ENCODE data around the gene ZDHHC14.

The ZDHHC14 gene

GRCh38 chr6:157658301-157658700 lies 277.3 kb downstream of the ZDHHC14 start:
- Histone ChIP-seq H3K23ac (ENCODE audit: low read depth, low read length, poor library complexity) (no peak overlapping the region), H3K4me2 (ENCODE audit: insufficient read depth, low read length, poor library complexity, severe bottlenecking) (no peak overlapping the region), H4K91ac (ENCODE audit: low read depth, low read length, poor library complexity) (no peak overlapping the region), H2BK15ac (ENCODE audit: low read length) (no peak overlapping the region), H3K36me3 (replicated peaks in 1 of 2; ENCODE audit: control insufficient read depth in 2 of 2, insufficient read depth in 2 of 2, low read length in 2 of 2) (peaks cover 0 to 4% of the 10 kb centered on the region in 2 donors), H2BK12ac (ENCODE audit: low read length) (no peak overlapping the region), H3K27ac (replicated peaks; ENCODE audit: low read length) (no peak overlapping the region), H2AFZ (ENCODE audit: low read length) (no peak overlapping the region), H3K4ac (ENCODE audit: low read length) (no peak overlapping the region), H2BK120ac (ENCODE audit: low read depth, low read length) (no peak overlapping the region), H3K4me1 (ENCODE audit: control insufficient read depth in 2 of 2, insufficient read depth in 1 of 2, low read depth in 1 of 2, low read length in 2 of 2) (peaks cover 0 to 2% of the 10 kb centered on the region in 2 donors), H3K4me3 (ENCODE audit: low read length in 2 of 2) (no peak overlapping the region), H3K9me3 (replicated peaks in 1 of 2; ENCODE audit: control insufficient read depth in 2 of 2, insufficient read depth in 1 of 2, low read depth in 1 of 2, low read length in 2 of 2) (no peaks in the 10 kb centered on the region), H2BK5ac (ENCODE audit: low read length) (no peak overlapping the region), H3K27me3 (ENCODE audit: control insufficient read depth in 3 of 3, insufficient read depth in 3 of 3, low read depth in 1 of 3, low read length in 3 of 3) (no peaks in the 10 kb centered on the region), H3K14ac (ENCODE audit: low read length) (no peak overlapping the region), H3K79me1 (ENCODE audit: low read depth, low read length) (no peaks in the 10 kb centered on the region), H3K9ac (ENCODE audit: low read depth, low read length, poor library complexity) (no peak overlapping the region), H4K8ac (ENCODE audit: low read depth, low read length) (no peak overlapping the region), H3K18ac (ENCODE audit: low read length) (no peak overlapping the region), H2AK5ac (ENCODE audit: low read depth, low read length) (no peak overlapping the region)
- no peak for DNase-seq (ENCODE audit: low spot score)
- no CpG with 5 or more reads among the region's 4 CpGs for WGBS, 2 donors (ENCODE audit: extremely low coverage in 2 of 2, insufficient read length in 2 of 2, insufficient replicate concordance in 1 of 2)

GRCh38 chr6:157659536-157660271 lies 278.7 kb downstream of the ZDHHC14 start:
- Histone ChIP-seq H3K36me3 (replicated peaks in 1 of 2; ENCODE audit: control insufficient read depth in 2 of 2, insufficient read depth in 2 of 2, low read length in 2 of 2) (peaks cover 0 to 3% of the 10 kb centered on the region in 2 donors), H3K9me3 (replicated peaks in 1 of 2; ENCODE audit: control insufficient read depth in 2 of 2, insufficient read depth in 1 of 2, low read depth in 1 of 2, low read length in 2 of 2) (no peaks in the 10 kb centered on the region), H3K4me2 (ENCODE audit: insufficient read depth, low read length, poor library complexity, severe bottlenecking) (no peak overlapping the region), H2BK12ac (ENCODE audit: low read length) (no peak overlapping the region), H2AFZ (ENCODE audit: low read length) (peak overlapping the region; percentile 4), H3K18ac (ENCODE audit: low read length) (no peak overlapping the region), H3K27me3 (ENCODE audit: control insufficient read depth in 3 of 3, insufficient read depth in 3 of 3, low read depth in 1 of 3, low read length in 3 of 3) (no peaks in the 10 kb centered on the region), H3K27ac (replicated peaks; ENCODE audit: low read length) (no peak overlapping the region), H4K8ac (ENCODE audit: low read depth, low read length) (no peak overlapping the region), H3K9ac (ENCODE audit: low read depth, low read length, poor library complexity) (no peak overlapping the region), H2BK120ac (ENCODE audit: low read depth, low read length) (no peak overlapping the region), H3K4ac (ENCODE audit: low read length) (no peak overlapping the region), H3K79me1 (ENCODE audit: low read depth, low read length) (no peaks in the 10 kb centered on the region), H3K14ac (ENCODE audit: low read length) (no peak overlapping the region), H2BK15ac (ENCODE audit: low read length) (no peak overlapping the region), H3K4me3 (ENCODE audit: low read length in 2 of 2) (no peak overlapping the region), H2AK5ac (ENCODE audit: low read depth, low read length) (no peak overlapping the region), H2BK5ac (ENCODE audit: low read length) (no peak overlapping the region), H4K91ac (ENCODE audit: low read depth, low read length, poor library complexity) (no peak overlapping the region), H3K4me1 (ENCODE audit: control insufficient read depth in 2 of 2, insufficient read depth in 1 of 2, low read depth in 1 of 2, low read length in 2 of 2) (peaks cover 0 to 2% of the 10 kb centered on the region in 2 donors), H3K23ac (ENCODE audit: low read depth, low read length, poor library complexity) (no peak overlapping the region)
- WGBS, 2 donors (ENCODE audit: extremely low coverage in 2 of 2, insufficient read length in 2 of 2, insufficient replicate concordance in 1 of 2) = no CpG with 5 or more reads among the region's 19 CpGs
- no peak for DNase-seq (ENCODE audit: low spot score)

- H2BK12ac ChIP-seq (ENCODE audit: low read length) = no peak overlapping the region
- H3K18ac ChIP-seq (ENCODE audit: low read length) = no peak overlapping the region
- no peak overlapping the region for H2BK5ac ChIP-seq (ENCODE audit: low read length)
- no peaks in the 10 kb centered on the region for H3K79me1 ChIP-seq (ENCODE audit: low read depth, low read length)
- no CpG with 5 or more reads among the region's 5 CpGs for WGBS, 2 donors (ENCODE audit: extremely low coverage in 2 of 2, insufficient read length in 2 of 2, insufficient replicate concordance in 1 of 2)
- H3K4me3 ChIP-seq (ENCODE audit: low read length in 2 of 2) = no peak overlapping the region
- peaks cover 0 to 2% of the 10 kb centered on the region in 2 donors for H3K4me1 ChIP-seq (ENCODE audit: control insufficient read depth in 2 of 2, insufficient read depth in 1 of 2, low read depth in 1 of 2, low read length in 2 of 2)
- H3K9ac ChIP-seq (ENCODE audit: low read depth, low read length, poor library complexity) = no peak overlapping the region
- H2BK120ac ChIP-seq (ENCODE audit: low read depth, low read length) = no peak overlapping the region
- no peaks in the 10 kb centered on the region for H3K27me3 ChIP-seq (ENCODE audit: control insufficient read depth in 3 of 3, insufficient read depth in 3 of 3, low read depth in 1 of 3, low read length in 3 of 3)
- H3K4ac ChIP-seq (ENCODE audit: low read length) = no peak overlapping the region
- no peak overlapping the region for H3K4me2 ChIP-seq (ENCODE audit: insufficient read depth, low read length, poor library complexity, severe bottlenecking)
- no peak overlapping the region for H4K8ac ChIP-seq (ENCODE audit: low read depth, low read length)
- H3K9me3 ChIP-seq (replicated peaks in 1 of 2; ENCODE audit: control insufficient read depth in 2 of 2, insufficient read depth in 1 of 2, low read depth in 1 of 2, low read length in 2 of 2) = no peaks in the 10 kb centered on the region
- no peak overlapping the region for H2AK5ac ChIP-seq (ENCODE audit: low read depth, low read length)
- H3K36me3 ChIP-seq (replicated peaks in 1 of 2; ENCODE audit: control insufficient read depth in 2 of 2, insufficient read depth in 2 of 2, low read length in 2 of 2) = peaks cover 0 to 3% of the 10 kb centered on the region in 2 donors
- no peak overlapping the region for H3K14ac ChIP-seq (ENCODE audit: low read length)
- H4K91ac ChIP-seq (ENCODE audit: low read depth, low read length, poor library complexity) = no peak overlapping the region
- H3K23ac ChIP-seq (ENCODE audit: low read depth, low read length, poor library complexity) = no peak overlapping the region
- no peak overlapping the region for H2AFZ ChIP-seq (ENCODE audit: low read length)
- no peak for DNase-seq (ENCODE audit: low spot score)
- no peak overlapping the region for H2BK15ac ChIP-seq (ENCODE audit: low read length)
- H3K27ac ChIP-seq (replicated peaks; ENCODE audit: low read length) = no peak overlapping the region
Observed at GRCh38 chr6:157660414-157660813, 279.4 kb downstream of the ZDHHC14 start.

GRCh38 chr6:157661652-157662051 lies 280.7 kb downstream of the ZDHHC14 start:
- Histone ChIP-seq H3K9me3 (replicated peaks in 1 of 2; ENCODE audit: control insufficient read depth in 2 of 2, insufficient read depth in 1 of 2, low read depth in 1 of 2, low read length in 2 of 2) (no peaks in the 10 kb centered on the region), H3K4me1 (ENCODE audit: control insufficient read depth in 2 of 2, insufficient read depth in 1 of 2, low read depth in 1 of 2, low read length in 2 of 2) (peaks cover 0 to 2% of the 10 kb centered on the region in 2 donors), H3K27me3 (ENCODE audit: control insufficient read depth in 3 of 3, insufficient read depth in 3 of 3, low read depth in 1 of 3, low read length in 3 of 3) (no peaks in the 10 kb centered on the region), H2BK120ac (ENCODE audit: low read depth, low read length) (no peak overlapping the region), H4K8ac (ENCODE audit: low read depth, low read length) (no peak overlapping the region), H3K4me2 (ENCODE audit: insufficient read depth, low read length, poor library complexity, severe bottlenecking) (no peak overlapping the region), H2BK5ac (ENCODE audit: low read length) (no peak overlapping the region), H3K36me3 (replicated peaks in 1 of 2; ENCODE audit: control insufficient read depth in 2 of 2, insufficient read depth in 2 of 2, low read length in 2 of 2) (peaks cover 0 to 3% of the 10 kb centered on the region in 2 donors), H3K27ac (replicated peaks; ENCODE audit: low read length) (no peak overlapping the region), H3K14ac (ENCODE audit: low read length) (no peak overlapping the region), H2AFZ (ENCODE audit: low read length) (no peak overlapping the region), H2BK12ac (ENCODE audit: low read length) (no peak overlapping the region), H3K9ac (ENCODE audit: low read depth, low read length, poor library complexity) (no peak overlapping the region), H3K18ac (ENCODE audit: low read length) (no peak overlapping the region), H4K91ac (ENCODE audit: low read depth, low read length, poor library complexity) (no peak overlapping the region), H3K79me1 (ENCODE audit: low read depth, low read length) (no peaks in the 10 kb centered on the region), H3K23ac (ENCODE audit: low read depth, low read length, poor library complexity) (no peak overlapping the region), H3K4me3 (ENCODE audit: low read length in 2 of 2) (no peak overlapping the region), H2AK5ac (ENCODE audit: low read depth, low read length) (no peak overlapping the region), H3K4ac (ENCODE audit: low read length) (no peak overlapping the region), H2BK15ac (ENCODE audit: low read length) (no peak overlapping the region)
- no peak for DNase-seq (ENCODE audit: low spot score)
- no CpG with 5 or more reads among the region's 3 CpGs for WGBS, 2 donors (ENCODE audit: extremely low coverage in 2 of 2, insufficient read length in 2 of 2, insufficient replicate concordance in 1 of 2)
